Kidney (tissue), 14 donors: ENCODE results near the gene KRTAP12-1. TPM values are rescaled to one million over a fixed set of nuclear protein-coding genes. Genes with fewer than 3 reads are reported as not detected.

Experiments used
- DNase-seq, 5 donors: peaks; one replicate each; pipeline ENCODE4 v3.0.0-alpha.2; 2013 to 2020
- FAIRE-seq: peaks from 2 replicates; lab custom pipeline; 2012; peaks lifted over from hg19 to GRCh38; lab: Jason Lieb, UNC
- H3K27ac ChIP-seq, 2 donors: one replicate each; pipeline ENCODE4 v1.7.0; 2013; ENCODE audit warnings: low read depth in 2 of 2, low read length in 2 of 2, inconsistent platforms in 1 of 2
- H3K27me3 ChIP-seq: one replicate; pipeline ENCODE4 v1.7.1; 2013; ENCODE audit warnings: low read length, inconsistent platforms; ENCODE audit not compliant: control insufficient read depth, insufficient read depth
- H3K36me3 ChIP-seq, 3 donors: one replicate each; pipeline versions ENCODE4 v1.7.0 to v1.7.1; 2013; ENCODE audit warnings: low read length in 3 of 3, control low read depth in 1 of 3, inconsistent platforms in 1 of 3; ENCODE audit not compliant: insufficient read depth in 3 of 3, control insufficient read depth in 2 of 3
- H3K4me1 ChIP-seq, 3 donors: one replicate each; pipeline versions ENCODE4 v1.7.0 to v1.7.1; 2013; ENCODE audit warnings: low read length in 3 of 3, inconsistent platforms in 1 of 3, low read depth in 1 of 3; ENCODE audit not compliant: control insufficient read depth in 2 of 3, insufficient read depth in 2 of 3
- H3K4me3 ChIP-seq, 3 donors: one replicate each; pipeline versions ENCODE4 v1.7.0 to v1.8.1; 2013; ENCODE audit warnings: low read length in 3 of 3, control low read depth in 1 of 3, inconsistent platforms in 1 of 3
- H3K9ac ChIP-seq, 3 donors: one replicate each; pipeline versions ENCODE4 v1.7.0 to v1.7.1; 2013; ENCODE audit warnings: low read length in 3 of 3, control low read depth in 1 of 3, inconsistent platforms in 1 of 3
- H3K9me3 ChIP-seq, 3 donors: one replicate each; pipeline versions ENCODE4 v1.7.0 to v1.7.1; 2013; ENCODE audit warnings: low read length in 3 of 3, control low read depth in 1 of 3, inconsistent platforms in 1 of 3; ENCODE audit not compliant: control insufficient read depth in 2 of 3, insufficient read depth in 1 of 3
- intact Hi-C: fragments of 100-400 bp; cut with DNase I; formaldehyde crosslinking; loops from one replicate; pipeline ENCODE4 v1.11.1; 2022
- polyA plus RNA-seq: library from polyadenylated mRNA; stranded (reverse); fragments of 350-450 nt; fragmentation: Illumina TruSeq; extraction: RNeasy Lipid Tissue Mini Kit (QIAGEN cat#74804); gene quantifications from one replicate; pipeline ENCODE4 v1.2.3, GENCODE V29; 2014; ENCODE audit warnings: low read depth, low replicate concordance; ENCODE audit not compliant: insufficient read depth
- total RNA-seq: library from RNA; stranded (reverse); fragmentation: NEBNext Ultra II Directional; extraction: Animal tissue kit (Norgen Biotek cat#: 25700); gene quantifications from one replicate; pipeline ENCODE4 v1.2.1, GENCODE V29; 2021
- TF ChIP-seq, protein P1 (sequence below): IDR thresholded peaks from 3 replicates; pipeline ENCODE4 v1.5.1; 2012; ENCODE audit warnings: mild to moderate bottlenecking, moderate library complexity, borderline replicate concordance; ENCODE audit not compliant: insufficient read depth; ENCODE audit errors: extremely low read depth
- donor health status: control.
- donor health status: control.
- donor health status: control.
- donor health status: control.
- donor health status: control.
- donor health status: DM: yes; HTN: yes; CAD: no.
- donor health status: Normal renal cell carcinoma (clear cell type).

The KRTAP12-1 gene
- total and polyA plus RNA-seq, 2 donors from 2014 or later, result not detected

DNA sequence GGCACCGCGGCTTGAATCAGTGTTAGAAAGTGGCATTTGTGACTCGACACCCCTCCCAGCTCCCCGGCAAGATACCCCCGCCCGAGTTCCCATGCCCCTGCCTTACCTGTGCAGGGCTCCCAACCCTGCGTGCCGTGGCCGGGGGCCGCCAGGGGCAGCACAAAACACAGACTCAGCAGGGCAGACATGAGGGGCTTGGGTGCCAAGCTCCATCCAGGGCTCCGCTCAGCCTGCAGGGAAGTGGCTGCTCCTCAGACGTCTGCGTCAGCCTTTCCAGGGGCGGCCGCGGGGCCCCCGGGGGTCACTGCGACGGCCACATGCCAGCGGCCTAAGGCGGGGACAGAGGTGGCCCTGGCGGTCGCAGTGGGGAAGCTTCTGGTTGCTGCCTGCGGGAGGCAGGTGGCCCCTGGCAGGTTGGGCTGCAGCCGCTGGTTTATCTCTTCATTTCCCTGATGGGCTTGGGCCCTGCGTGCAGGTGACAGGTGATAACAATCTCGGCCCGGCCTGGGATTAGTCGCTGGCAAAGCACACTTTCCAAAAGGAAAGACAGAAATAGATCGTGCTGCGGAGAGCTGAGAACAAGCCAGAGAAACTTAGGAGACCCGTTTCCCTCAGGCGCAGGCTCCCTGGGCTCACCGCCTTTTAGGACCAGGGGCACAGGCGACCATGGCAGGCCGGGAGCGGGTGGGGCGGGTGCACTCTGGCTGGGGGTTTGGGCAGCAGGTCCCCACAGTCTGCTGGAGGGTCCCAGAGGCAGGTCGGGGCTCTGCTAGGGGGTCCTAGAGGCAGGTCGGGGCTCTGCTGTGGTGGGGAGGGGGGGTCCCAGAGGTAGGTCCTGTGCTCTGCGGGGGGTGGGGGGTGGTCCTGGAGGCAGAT is 29.6 kb upstream of the KRTAP12-1 start, which contains the start of gene TSPEAR:
Gene TSPEAR, minus strand, starts transcription at position 246 of the 876 bp plus-strand sequence. Its CDS starts 58 bp downstream, at position 188.
- TF ChIP-seq, protein P1, sequence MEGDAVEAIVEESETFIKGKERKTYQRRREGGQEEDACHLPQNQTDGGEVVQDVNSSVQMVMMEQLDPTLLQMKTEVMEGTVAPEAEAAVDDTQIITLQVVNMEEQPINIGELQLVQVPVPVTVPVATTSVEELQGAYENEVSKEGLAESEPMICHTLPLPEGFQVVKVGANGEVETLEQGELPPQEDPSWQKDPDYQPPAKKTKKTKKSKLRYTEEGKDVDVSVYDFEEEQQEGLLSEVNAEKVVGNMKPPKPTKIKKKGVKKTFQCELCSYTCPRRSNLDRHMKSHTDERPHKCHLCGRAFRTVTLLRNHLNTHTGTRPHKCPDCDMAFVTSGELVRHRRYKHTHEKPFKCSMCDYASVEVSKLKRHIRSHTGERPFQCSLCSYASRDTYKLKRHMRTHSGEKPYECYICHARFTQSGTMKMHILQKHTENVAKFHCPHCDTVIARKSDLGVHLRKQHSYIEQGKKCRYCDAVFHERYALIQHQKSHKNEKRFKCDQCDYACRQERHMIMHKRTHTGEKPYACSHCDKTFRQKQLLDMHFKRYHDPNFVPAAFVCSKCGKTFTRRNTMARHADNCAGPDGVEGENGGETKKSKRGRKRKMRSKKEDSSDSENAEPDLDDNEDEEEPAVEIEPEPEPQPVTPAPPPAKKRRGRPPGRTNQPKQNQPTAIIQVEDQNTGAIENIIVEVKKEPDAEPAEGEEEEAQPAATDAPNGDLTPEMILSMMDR, result no peak
- FAIRE-seq (no peak), DNase-seq (peak in 3 of 5 donors; percentile 35 to 66 (median 56))
- no peak within 1 kb of the TSS for H3K9ac ChIP-seq
- intact Hi-C loops, result no loop called here
- no peaks in the 10 kb centered on the region for H3K36me3 ChIP-seq
- H3K27me3 ChIP-seq, result peaks cover 29% of the 10 kb centered on the region
- H3K4me3 ChIP-seq, result no peak within 1 kb of the TSS
- H3K27ac ChIP-seq, result no peak within 1 kb of the TSS
- no peaks in the 10 kb centered on the region for H3K4me1 ChIP-seq
- H3K9me3 ChIP-seq, result no peaks in the 10 kb centered on the region

DNA sequence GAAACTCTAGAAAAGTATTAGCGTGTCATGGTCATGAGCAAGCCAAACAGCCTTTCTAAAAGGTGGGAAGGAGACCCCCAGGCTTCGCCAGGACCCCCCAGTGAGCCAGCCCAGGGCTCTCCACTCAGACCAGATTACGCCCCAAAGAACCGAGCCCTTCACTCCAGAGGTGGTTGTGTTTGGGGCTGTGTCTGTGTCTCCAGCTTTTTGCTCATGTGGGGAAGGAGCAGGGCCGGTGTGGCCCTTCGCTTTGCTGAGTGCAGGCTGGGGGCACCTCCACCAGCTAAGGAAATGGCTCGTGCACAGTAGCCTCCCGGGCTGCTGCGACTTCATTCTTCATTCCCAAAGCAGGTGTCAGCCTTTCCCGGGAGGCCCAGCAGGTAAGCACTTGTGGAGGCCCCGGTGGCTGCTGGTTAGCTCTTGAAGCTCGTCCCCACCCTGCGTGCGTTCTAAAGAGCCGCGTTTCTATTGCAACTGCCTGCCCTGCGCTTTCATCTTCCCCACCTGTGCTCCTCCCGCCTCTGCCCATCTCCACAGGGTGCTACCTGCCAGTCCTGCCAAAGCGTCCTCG is 28.9 kb upstream of the KRTAP12-1 start:
- H3K4me3 ChIP-seq, result no peak overlapping the region
- TF ChIP-seq, protein P1, result no peak

GRCh38 chr21:44710294-44710665 is 28.3 kb upstream of the KRTAP12-1 start:
- DNase-seq, result peak in 1 of 5 donors; percentile 57
- no peaks in the 10 kb centered on the region for H3K4me1 ChIP-seq
- FAIRE-seq, result no peak
- H3K9ac ChIP-seq, result no peak overlapping the region
- TF ChIP-seq, protein P1, result no peak
- H3K9me3 ChIP-seq, result no peaks in the 10 kb centered on the region
- H3K27me3 ChIP-seq, result peaks cover 34% of the 10 kb centered on the region
- no peaks in the 10 kb centered on the region for H3K36me3 ChIP-seq
- no peak overlapping the region for H3K27ac ChIP-seq
- intact Hi-C loops, result no loop called here
- H3K4me3 ChIP-seq, result no peak overlapping the region

More for the DNA sequence above, 28.9 kb upstream of the KRTAP12-1 start:
- no peak for FAIRE-seq
- Histone ChIP-seq H3K27ac (no peak overlapping the region), H3K9ac (no peak overlapping the region), H3K9me3 (no peaks in the 10 kb centered on the region), H3K36me3 (no peaks in the 10 kb centered on the region), H3K27me3 (peaks cover 34% of the 10 kb centered on the region), H3K4me1 (no peaks in the 10 kb centered on the region)
- DNase-seq, result peak in 2 of 5 donors; percentile 31 to 50
- intact Hi-C loops, result no loop called here
